ENCODE results near the gene MYO10.
"Not testable (repeated sequence)": the region's sequence is repeated elsewhere in the genome, so short reads cannot be mapped to it uniquely, and the experiment has no call there.

- not testable (repeated sequence) for TF ChIP-seq POLR2A (IDR thresholded peaks at IDR 0.05); CTCF (IDR thresholded peaks at IDR 0.05); EP300 (IDR thresholded peaks at IDR 0.05; ENCODE audit: low read depth)
These were observed 61.7 kb downstream of the MYO10 start for GRCh38 chr5:16874424-16874823.
